Measurements from ENCODE around the gene ZC2HC1B.

Gene ZC2HC1B, protein sequence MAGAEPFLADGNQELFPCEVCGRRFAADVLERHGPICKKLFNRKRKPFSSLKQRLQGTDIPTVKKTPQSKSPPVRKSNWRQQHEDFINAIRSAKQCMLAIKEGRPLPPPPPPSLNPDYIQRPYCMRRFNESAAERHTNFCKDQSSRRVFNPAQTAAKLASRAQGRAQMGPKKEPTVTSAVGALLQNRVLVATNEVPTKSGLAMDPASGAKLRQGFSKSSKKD

DNA sequence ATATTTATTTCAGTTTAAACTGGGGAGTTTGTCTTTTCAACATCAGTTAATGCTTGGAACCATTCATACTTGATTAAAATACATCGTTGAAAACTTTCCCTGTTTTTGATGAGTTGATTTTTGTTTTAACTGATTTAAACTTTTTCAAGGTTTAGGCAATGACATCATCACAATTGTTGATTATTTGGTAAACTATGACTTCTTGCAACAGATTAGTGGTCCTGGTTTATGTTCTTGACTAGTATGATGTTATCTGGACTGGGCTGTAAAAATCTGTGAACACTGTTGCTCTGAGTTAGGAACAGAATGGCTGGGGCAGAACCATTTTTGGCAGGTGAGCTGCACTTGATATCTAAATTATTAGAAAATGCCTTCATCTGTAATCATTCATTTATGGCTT, at the start of gene ZC2HC1B:
TSS of gene ZC2HC1B (plus strand) at position 241 of the 400 bp plus-strand sequence. CDS start at position 307, 66 bp downstream.
- no peaks in the 10 kb centered on the region for H3K4me1 Mint-ChIP-seq
- no peak within 1 kb of the TSS for H3K4me3 Mint-ChIP-seq
- H3K27me3 Mint-ChIP-seq (ENCODE audit: low read depth), result no peaks in the 10 kb centered on the region
- H3K9me3 Mint-ChIP-seq, result peaks cover 17% of the 10 kb centered on the region
- no peak within 1 kb of the TSS for H3K27ac Mint-ChIP-seq
- peaks cover 77% of the 10 kb centered on the region for H3K36me3 Mint-ChIP-seq (ENCODE audit: low read depth)
- TF ChIP-seq CTCF (IDR thresholded peaks at IDR 0.05; ENCODE audit: unreplicated experiment in 3 of 3), result no peak

- H3K4me3 Mint-ChIP-seq, result no peak overlapping the region
- peaks cover 6% of the 10 kb centered on the region for H3K4me1 Mint-ChIP-seq
- no peak overlapping the region for H3K27ac Mint-ChIP-seq
- peaks cover 23% of the 10 kb centered on the region for H3K36me3 Mint-ChIP-seq (ENCODE audit: low read depth)
- no peaks in the 10 kb centered on the region for H3K9me3 Mint-ChIP-seq
- no peaks in the 10 kb centered on the region for H3K27me3 Mint-ChIP-seq (ENCODE audit: low read depth)
- no peak for TF ChIP-seq CTCF (IDR thresholded peaks at IDR 0.05; ENCODE audit: unreplicated experiment in 3 of 3)
Observed at GRCh38 chr6:143817621-143818020, 46.7 kb upstream of the ZC2HC1B start.

- Mint-ChIP-seq H3K27ac (no peak overlapping the region), H3K36me3 (ENCODE audit: low read depth) (peaks cover 15% of the 10 kb centered on the region), H3K4me3 (no peak overlapping the region), H3K27me3 (ENCODE audit: low read depth) (no peaks in the 10 kb centered on the region), H3K9me3 (no peaks in the 10 kb centered on the region), H3K4me1 (no peaks in the 10 kb centered on the region)
- TF ChIP-seq CTCF (IDR thresholded peaks at IDR 0.05; ENCODE audit: unreplicated experiment in 3 of 3), result no peak
Observed at GRCh38 chr6:143821359-143821758, 42.9 kb upstream of the ZC2HC1B start.

DNA sequence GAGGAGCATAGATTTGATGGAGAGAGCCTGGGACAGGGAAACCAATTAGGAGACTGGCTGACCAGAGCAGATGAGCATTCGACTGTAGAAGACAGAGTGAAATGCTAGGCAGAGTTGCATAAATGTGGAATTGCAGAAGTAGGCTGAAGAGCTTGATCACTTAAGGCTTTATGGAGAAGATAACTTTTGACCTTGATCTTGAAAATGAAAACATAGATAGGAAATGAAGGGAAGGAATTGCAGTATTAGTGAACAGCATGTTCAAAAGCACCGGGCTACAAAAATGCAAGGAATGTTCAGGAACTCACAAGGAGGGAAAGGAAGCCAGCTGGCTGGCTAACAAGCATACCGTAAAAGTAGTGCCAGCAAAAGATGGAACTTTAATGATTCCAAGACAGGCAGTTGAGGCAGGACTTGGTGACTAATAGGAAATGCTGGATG, 41.7 kb upstream of the ZC2HC1B start:
- no peaks in the 10 kb centered on the region for H3K4me1 Mint-ChIP-seq
- TF ChIP-seq CTCF (IDR thresholded peaks at IDR 0.05; ENCODE audit: unreplicated experiment in 3 of 3), result no peak

DNA sequence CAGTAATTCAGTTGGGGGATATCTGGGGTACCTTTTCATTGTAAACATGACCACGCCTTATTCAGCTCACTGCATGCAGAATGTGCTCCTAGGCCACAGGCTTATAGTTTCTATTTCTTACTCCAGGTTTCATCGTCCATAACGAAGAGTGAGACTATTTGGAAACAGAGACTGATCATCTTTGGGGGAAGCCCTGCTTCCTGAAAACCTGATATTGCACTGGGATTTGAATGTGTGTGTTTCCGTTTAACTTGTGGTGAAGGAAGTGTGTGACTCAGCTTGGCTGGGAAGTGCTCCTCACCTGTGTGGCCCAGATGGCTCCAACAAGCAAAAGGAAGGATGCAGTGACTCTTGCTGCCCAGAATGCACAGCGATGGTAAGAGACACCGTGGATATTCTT, 40.7 kb upstream of the ZC2HC1B start:
- Mint-ChIP-seq H3K4me3 (no peak overlapping the region), H3K9me3 (no peaks in the 10 kb centered on the region), H3K27me3 (ENCODE audit: low read depth) (no peaks in the 10 kb centered on the region), H3K36me3 (ENCODE audit: low read depth) (peaks cover 10% of the 10 kb centered on the region), H3K4me1 (no peaks in the 10 kb centered on the region), H3K27ac (no peak overlapping the region)
- TF ChIP-seq CTCF (IDR thresholded peaks at IDR 0.05; ENCODE audit: unreplicated experiment in 3 of 3), result no peak

More for the DNA sequence above, 41.7 kb upstream of the ZC2HC1B start:
- Mint-ChIP-seq H3K9me3 (no peaks in the 10 kb centered on the region), H3K27me3 (ENCODE audit: low read depth) (no peaks in the 10 kb centered on the region), H3K4me3 (no peak overlapping the region), H3K27ac (peak overlapping the region in 1 of 3 experiments; percentile 2), H3K36me3 (ENCODE audit: low read depth) (peaks cover 12% of the 10 kb centered on the region)

- Mint-ChIP-seq H3K27me3 (ENCODE audit: low read depth) (no peaks in the 10 kb centered on the region), H3K27ac (no peak overlapping the region), H3K4me1 (no peaks in the 10 kb centered on the region), H3K9me3 (no peaks in the 10 kb centered on the region), H3K36me3 (ENCODE audit: low read depth) (peaks cover 5% of the 10 kb centered on the region), H3K4me3 (no peak overlapping the region)
- TF ChIP-seq CTCF (IDR thresholded peaks at IDR 0.05; ENCODE audit: unreplicated experiment in 3 of 3), result no peak
Observed at GRCh38 chr6:143828572-143828971, 35.7 kb upstream of the ZC2HC1B start.
